Measurements from ENCODE around the gene USP8.

GRCh38 chr15:50485389-50485788 lies 61.2 kb downstream of the USP8 start:
- no peak for TF ChIP-seq CTCF (conservative IDR thresholded peaks at IDR 0.05)
- TF ChIP-seq ZFX (IDR thresholded peaks at IDR 0.05): no peak
